LNCaP clone FGC (cell line): ENCODE results near the gene NFIA.

ENCODE experiments used
- DNase-seq: peaks from one replicate; pipeline ENCODE4 v3.0.0-alpha.2; 2011; ENCODE audit warnings: low read depth
- H3K4me3 ChIP-seq: 2 replicates; pipeline ENCODE4 v1.5.1; 2011; ENCODE audit warnings: mild to moderate bottlenecking, low read depth, low read length, control low read depth
- TF ChIP-seq, protein P1 (sequence below): IDR thresholded peaks from 2 replicates; pipeline ENCODE4 v1.5.1; 2012; ENCODE audit warnings: mild to moderate bottlenecking; ENCODE audit not compliant: control insufficient read depth, insufficient read depth; ENCODE audit errors: extremely low read depth

NFIA gene

DNA sequence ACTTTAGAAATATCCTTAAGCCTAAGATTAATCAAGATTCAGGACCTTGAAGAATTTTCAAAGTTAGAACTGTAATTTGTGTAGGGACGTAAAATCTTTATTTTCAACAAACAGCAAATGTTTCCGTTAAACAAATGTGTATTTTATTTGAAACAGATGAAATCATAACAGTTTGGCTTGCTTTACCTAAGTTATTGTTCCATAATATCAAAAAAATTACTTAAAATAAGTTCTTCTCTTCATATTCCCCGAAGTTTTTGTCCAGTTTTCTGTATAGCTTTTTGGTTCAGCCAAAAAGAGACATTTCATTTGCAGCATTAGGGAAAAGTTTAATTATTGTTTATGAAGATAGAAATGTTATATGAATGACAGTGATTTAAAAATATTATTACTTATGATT, 100.1 kb downstream of the NFIA start:
- DNase-seq: no peak
- TF ChIP-seq, protein P1, sequence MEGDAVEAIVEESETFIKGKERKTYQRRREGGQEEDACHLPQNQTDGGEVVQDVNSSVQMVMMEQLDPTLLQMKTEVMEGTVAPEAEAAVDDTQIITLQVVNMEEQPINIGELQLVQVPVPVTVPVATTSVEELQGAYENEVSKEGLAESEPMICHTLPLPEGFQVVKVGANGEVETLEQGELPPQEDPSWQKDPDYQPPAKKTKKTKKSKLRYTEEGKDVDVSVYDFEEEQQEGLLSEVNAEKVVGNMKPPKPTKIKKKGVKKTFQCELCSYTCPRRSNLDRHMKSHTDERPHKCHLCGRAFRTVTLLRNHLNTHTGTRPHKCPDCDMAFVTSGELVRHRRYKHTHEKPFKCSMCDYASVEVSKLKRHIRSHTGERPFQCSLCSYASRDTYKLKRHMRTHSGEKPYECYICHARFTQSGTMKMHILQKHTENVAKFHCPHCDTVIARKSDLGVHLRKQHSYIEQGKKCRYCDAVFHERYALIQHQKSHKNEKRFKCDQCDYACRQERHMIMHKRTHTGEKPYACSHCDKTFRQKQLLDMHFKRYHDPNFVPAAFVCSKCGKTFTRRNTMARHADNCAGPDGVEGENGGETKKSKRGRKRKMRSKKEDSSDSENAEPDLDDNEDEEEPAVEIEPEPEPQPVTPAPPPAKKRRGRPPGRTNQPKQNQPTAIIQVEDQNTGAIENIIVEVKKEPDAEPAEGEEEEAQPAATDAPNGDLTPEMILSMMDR: no peak
- H3K4me3 ChIP-seq: no peak overlapping the region

DNA sequence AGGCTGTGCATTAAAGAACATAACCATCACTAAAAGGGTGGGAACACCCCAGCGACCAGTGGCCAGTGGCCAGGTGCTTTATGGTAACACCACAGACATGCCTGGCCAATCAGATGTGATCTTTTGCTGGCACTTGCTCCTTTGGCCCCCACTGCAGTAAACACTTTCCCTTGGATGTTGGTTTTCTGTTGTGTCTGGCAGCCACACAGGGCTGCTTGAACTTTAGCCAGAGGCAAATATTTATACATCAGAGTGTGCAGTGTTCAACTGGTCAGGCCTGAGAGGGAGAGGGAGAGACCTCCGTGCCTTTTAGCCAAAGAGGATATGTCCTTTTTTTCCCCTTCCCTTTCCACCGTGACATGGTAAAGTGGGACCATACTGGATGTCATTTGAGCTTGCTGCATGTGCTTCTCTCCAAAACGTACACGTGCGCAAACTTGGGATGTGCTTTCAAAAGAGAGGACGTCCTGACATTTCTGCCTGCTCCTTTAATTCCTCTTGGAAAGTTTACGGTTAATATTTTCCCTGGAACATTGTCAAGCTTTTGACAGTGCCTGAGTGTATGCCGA, 101.2 kb downstream of the NFIA start:
- TF ChIP-seq, protein P1: no peak
- peak; percentile 91 for DNase-seq
- H3K4me3 ChIP-seq: peak overlapping the region; percentile 55

DNA sequence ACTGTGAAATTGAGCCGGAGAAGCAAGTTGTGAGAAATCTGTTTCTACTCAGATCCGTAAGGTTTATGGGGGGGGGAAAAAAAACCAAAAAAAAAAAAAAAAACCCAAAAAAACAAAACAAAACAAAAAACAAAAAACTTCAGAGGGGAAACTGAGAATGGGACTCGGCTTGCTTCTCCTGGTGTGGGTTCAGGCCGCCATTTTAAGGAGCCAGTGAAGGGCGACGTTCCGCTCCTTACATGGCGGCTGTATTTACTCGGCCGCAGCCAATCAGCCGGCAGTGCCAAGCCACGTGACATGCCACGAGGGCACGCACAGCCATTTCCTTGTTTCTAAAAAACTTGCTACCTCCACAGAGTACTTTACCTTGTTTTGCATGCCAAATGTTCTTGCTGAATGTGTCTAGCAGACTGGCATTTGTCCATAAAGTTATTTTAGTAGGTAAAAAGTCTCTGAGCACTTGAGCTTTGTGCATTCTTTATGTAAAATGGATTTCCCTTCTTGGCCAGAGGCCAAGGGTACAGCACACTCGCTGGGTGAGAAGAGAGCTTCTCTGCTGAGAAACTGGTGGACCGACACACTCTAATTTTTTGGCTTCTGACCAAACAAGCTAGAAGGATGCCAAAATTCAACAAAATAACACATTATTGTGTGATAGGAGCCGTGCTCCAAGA, 101.8 kb downstream of the NFIA start:
- TF ChIP-seq, protein P1: no peak
- peak; percentile 96 for DNase-seq
- H3K4me3 ChIP-seq: peak overlapping the region; percentile 55

DNA sequence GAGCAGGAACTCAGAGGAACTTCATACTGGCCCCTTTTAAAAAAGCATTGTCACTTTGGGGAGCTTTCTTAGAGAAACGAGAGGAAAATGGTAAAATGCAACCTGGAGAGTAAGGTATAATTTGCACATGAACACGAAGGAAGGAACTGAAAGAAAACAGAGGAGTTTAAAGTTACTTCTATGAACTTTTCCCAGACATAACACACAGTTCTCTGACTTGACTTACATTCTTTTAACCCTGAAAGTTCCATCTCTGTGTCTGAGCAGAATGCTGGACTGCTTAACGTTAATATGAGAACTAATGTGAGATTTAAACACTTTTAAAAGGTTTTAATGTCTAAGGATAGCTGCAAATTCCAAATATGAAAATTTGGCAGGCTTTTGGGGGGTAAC, 102.3 kb downstream of the NFIA start:
- peak overlapping the region; percentile 55 for H3K4me3 ChIP-seq
- no peak for DNase-seq
- TF ChIP-seq, protein P1: no peak

DNA sequence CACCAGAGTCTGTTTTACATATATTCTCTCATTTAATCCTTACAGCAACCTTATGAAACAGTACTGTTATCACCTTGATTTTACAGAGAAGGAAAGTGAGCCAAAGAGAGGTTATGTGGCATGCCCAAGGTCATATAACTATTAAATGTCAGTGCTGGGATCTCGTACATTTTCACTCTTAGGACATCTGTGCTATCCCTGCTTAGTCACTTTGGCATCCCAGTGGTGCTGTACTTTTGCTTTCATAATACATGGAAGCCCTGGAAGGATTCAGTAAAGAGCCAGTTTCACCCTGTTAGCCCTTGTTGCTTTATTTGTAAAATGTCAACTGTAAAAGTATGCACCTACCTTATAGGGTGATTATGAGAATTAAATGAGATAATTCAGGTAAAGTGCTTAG, 104.4 kb downstream of the NFIA start:
- TF ChIP-seq, protein P1: no peak
- no peak for DNase-seq
- H3K4me3 ChIP-seq: no peak overlapping the region

DNA sequence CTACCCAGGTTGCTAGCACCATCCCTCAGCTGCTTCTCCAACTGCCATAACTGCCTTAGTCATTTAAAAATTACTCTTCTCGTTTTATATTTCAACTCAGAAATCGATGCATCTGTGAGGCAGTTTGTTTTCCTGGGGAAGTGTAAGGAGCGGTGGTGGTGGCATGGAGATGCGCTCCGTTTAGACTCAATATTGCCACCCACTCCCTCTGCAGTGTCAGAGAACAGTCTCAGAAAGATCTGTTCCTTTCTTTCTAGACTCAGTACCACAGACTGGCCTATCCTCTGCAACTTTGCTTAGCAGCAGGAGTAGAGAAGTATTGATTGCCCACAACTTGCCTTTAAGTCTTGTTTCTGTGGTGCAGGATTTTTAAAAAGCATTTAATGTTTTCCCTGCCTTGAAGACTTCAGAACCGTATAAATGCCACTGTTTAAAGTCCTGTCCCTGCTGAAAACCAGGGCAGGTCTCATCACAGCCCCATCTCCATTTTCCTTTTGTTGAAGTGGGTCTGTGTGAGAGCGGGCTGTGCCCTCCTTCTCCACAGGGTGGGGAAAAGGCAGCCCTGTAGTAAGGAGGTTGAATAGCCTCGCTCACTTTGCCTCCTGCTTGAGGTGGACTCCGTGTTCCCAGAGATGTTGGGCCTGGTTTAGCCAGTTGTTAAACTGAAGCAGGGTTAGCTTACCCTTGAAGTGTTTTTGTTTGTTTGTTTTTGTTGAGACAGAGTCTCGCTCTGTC, 105.2 kb downstream of the NFIA start:
- no peak for DNase-seq
- TF ChIP-seq, protein P1: no peak
- H3K4me3 ChIP-seq: no peak overlapping the region

DNA sequence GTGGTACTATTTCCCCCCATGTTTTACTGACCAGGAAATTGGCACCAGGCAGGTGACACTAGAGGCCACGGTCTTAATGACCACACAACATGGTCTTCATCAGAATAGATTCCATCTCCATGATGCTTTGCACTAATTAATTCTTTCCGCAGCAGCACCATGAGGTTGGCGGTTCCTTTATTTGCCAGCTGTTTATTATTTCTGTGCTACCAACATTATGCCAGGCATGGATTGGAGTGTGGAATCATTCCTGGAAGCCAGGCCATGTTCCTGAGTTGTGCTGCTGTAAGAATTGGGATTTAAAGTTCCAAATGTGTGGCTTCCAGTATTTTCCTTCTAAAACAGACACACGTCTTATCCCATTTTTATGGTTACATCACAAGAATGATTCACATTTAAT, 107.8 kb downstream of the NFIA start:
- TF ChIP-seq, protein P1: no peak
- DNase-seq: no peak
- no peak overlapping the region for H3K4me3 ChIP-seq
